NT2/D1 (cell line): ENCODE results near the gene ONECUT2.

Experiments
- SUZ12 ChIP-seq: IDR thresholded peaks from 2 replicates; pipeline ENCODE4 v1.6.1; 2011; ENCODE audit not compliant: insufficient read length, insufficient read depth; ENCODE audit errors: extremely low read depth
- YY1 ChIP-seq: IDR thresholded peaks from 2 replicates; pipeline ENCODE4 v1.6.1; 2011; ENCODE audit not compliant: insufficient read length, insufficient read depth
- ZNF274 ChIP-seq: IDR thresholded peaks from 2 replicates; pipeline ENCODE4 v1.6.1; 2011; ENCODE audit warnings: mild to moderate bottlenecking, low read depth, low read length

GRCh38 chr18:57425096-57425495, 10.1 kb upstream of the ONECUT2 start:
- TF ChIP-seq YY1 (no peak), ZNF274 (no peak), SUZ12 (no peak)
